Measurements from ENCODE around the gene MYO3B.

The MYO3B gene

DNA sequence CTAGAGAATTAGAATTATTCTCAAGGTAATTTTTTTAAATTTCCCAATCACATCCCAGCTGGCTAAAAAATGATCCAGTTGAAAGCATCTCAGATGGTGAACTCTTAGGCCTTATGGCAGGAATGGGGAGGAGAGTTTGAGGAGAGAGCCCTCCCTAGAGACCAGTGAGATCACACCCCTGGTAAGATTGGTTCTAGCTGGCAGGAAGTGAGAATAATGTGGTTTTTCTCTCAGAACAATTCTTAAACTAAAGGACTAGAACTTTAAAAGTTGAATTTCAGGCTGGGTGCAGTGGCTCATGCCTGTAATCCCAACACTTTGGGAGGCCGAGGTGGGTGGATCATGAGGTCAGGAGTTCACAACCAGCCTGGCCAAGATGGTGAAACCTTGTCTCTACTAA is 120.2 kb downstream of the MYO3B start:
- Histone ChIP-seq H3K4me2 (ENCODE audit: low read length) (no peak overlapping the region), H3K27me3 (ENCODE audit: control insufficient read depth, low read length) (no peaks in the 10 kb centered on the region), H3K36me3 (ENCODE audit: control insufficient read depth, low read length) (no peaks in the 10 kb centered on the region), H3K4me3 (ENCODE audit: low read length) (no peak overlapping the region), H3K9me3 (ENCODE audit: control insufficient read depth, insufficient read depth, low read length) (peaks cover 6% of the 10 kb centered on the region), H4K20me1 (ENCODE audit: control insufficient read depth, insufficient read depth, low read depth, low read length) (no peaks in the 10 kb centered on the region), H3K79me2 (ENCODE audit: control insufficient read depth, low read length) (no peaks in the 10 kb centered on the region), H3K27ac (ENCODE audit: low read depth, low read length) (no peak overlapping the region), H3K4me1 (ENCODE audit: control insufficient read depth, low read length) (peaks cover 4% of the 10 kb centered on the region; the same call in 1 of the 2 replicates), H3F3A (ENCODE audit: control insufficient read depth, insufficient read depth) (no peaks in the 10 kb centered on the region), H3K9me2 (replicated peaks; ENCODE audit: control insufficient read depth, low read length) (no peaks in the 10 kb centered on the region)
- TF ChIP-seq, protein P1, sequence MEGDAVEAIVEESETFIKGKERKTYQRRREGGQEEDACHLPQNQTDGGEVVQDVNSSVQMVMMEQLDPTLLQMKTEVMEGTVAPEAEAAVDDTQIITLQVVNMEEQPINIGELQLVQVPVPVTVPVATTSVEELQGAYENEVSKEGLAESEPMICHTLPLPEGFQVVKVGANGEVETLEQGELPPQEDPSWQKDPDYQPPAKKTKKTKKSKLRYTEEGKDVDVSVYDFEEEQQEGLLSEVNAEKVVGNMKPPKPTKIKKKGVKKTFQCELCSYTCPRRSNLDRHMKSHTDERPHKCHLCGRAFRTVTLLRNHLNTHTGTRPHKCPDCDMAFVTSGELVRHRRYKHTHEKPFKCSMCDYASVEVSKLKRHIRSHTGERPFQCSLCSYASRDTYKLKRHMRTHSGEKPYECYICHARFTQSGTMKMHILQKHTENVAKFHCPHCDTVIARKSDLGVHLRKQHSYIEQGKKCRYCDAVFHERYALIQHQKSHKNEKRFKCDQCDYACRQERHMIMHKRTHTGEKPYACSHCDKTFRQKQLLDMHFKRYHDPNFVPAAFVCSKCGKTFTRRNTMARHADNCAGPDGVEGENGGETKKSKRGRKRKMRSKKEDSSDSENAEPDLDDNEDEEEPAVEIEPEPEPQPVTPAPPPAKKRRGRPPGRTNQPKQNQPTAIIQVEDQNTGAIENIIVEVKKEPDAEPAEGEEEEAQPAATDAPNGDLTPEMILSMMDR (IDR thresholded peaks at IDR 0.05; ENCODE audit: low read depth, low read length, poor library complexity, severe bottlenecking): no peak
- TF ChIP-seq EZH2phosphoT487 (IDR thresholded peaks at IDR 0.05; ENCODE audit: borderline replicate concordance, low read length): no peak

DNA sequence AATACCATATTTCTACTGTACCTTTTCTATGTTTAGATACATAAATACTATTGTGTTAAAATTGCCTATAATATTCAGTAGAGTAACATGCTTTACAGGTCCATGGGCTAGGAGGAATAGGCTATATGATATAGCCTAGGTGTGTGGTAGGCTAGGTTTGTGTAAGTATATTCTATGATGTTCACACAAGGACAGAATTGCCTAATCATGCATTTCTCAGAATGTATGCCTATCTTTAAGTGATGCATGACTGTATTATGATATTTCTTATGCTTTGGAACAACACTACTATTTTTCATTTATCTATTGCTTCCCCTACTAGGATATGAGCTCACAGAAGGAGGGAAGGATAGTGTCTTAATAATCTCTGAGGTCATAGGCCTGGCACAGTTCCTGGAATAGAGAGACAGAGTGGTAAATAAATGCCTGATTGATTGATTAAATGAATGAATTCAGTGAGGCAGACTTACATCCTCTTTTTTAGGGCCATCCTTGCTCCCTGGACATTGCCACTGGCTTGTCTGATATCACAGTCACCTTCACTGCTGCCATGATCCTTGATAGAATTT is 121.0 kb downstream of the MYO3B start:
- Histone ChIP-seq H3K79me2 (ENCODE audit: control insufficient read depth, low read length) (no peaks in the 10 kb centered on the region), H3K4me3 (ENCODE audit: low read length) (no peak overlapping the region), H3K9me3 (ENCODE audit: control insufficient read depth, insufficient read depth, low read length) (peaks cover 6% of the 10 kb centered on the region), H3K36me3 (ENCODE audit: control insufficient read depth, low read length) (no peaks in the 10 kb centered on the region), H3K9me2 (replicated peaks; ENCODE audit: control insufficient read depth, low read length) (no peaks in the 10 kb centered on the region), H3K27me3 (ENCODE audit: control insufficient read depth, low read length) (no peaks in the 10 kb centered on the region), H4K20me1 (ENCODE audit: control insufficient read depth, insufficient read depth, low read depth, low read length) (no peaks in the 10 kb centered on the region), H3K4me1 (ENCODE audit: control insufficient read depth, low read length) (peaks cover 4% of the 10 kb centered on the region; the same call in 1 of the 2 replicates), H3F3A (ENCODE audit: control insufficient read depth, insufficient read depth) (no peaks in the 10 kb centered on the region), H3K4me2 (ENCODE audit: low read length) (no peak overlapping the region), H3K27ac (ENCODE audit: low read depth, low read length) (no peak overlapping the region)
- no peak for TF ChIP-seq EZH2phosphoT487 (IDR thresholded peaks at IDR 0.05; ENCODE audit: borderline replicate concordance, low read length)

DNA sequence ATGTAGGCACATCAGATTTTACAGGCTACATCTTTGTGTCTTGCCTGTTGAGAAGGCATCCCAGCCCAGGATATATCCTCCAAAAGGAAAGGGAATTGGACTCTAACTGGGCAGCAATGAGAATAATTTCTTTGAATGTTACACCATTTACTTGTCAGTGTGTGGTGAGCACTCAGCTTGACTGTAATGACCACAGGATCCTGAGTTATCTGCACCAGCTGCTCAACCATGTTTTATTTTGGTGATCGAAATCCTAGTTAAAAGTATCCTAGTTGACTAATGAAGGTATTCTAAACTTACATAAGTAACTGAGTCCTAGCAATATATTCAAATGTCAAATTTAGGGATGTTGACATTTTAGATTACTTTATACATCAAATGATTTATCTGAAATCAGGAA is 123.0 kb downstream of the MYO3B start:
- H3K9me2 ChIP-seq (replicated peaks; ENCODE audit: control insufficient read depth, low read length): no peaks in the 10 kb centered on the region
- H4K20me1 ChIP-seq (ENCODE audit: control insufficient read depth, insufficient read depth, low read depth, low read length): no peaks in the 10 kb centered on the region
- no peaks in the 10 kb centered on the region for H3F3A ChIP-seq (ENCODE audit: control insufficient read depth, insufficient read depth)
- H3K27me3 ChIP-seq (ENCODE audit: control insufficient read depth, low read length): no peaks in the 10 kb centered on the region
- H3K79me2 ChIP-seq (ENCODE audit: control insufficient read depth, low read length): no peaks in the 10 kb centered on the region
- no peak for TF ChIP-seq EZH2phosphoT487 (IDR thresholded peaks at IDR 0.05; ENCODE audit: borderline replicate concordance, low read length)
- TF ChIP-seq, protein P1 (IDR thresholded peaks at IDR 0.05; ENCODE audit: low read depth, low read length, poor library complexity, severe bottlenecking): no peak
- H3K36me3 ChIP-seq (ENCODE audit: control insufficient read depth, low read length): no peaks in the 10 kb centered on the region
- H3K4me1 ChIP-seq (ENCODE audit: control insufficient read depth, low read length): peaks cover 4% of the 10 kb centered on the region; the same call in 1 of the 2 replicates
- no peak overlapping the region for H3K4me3 ChIP-seq (ENCODE audit: low read length)
- no peak overlapping the region for H3K27ac ChIP-seq (ENCODE audit: low read depth, low read length)
- peaks cover 4% of the 10 kb centered on the region for H3K9me3 ChIP-seq (ENCODE audit: control insufficient read depth, insufficient read depth, low read length)
- H3K4me2 ChIP-seq (ENCODE audit: low read length): no peak overlapping the region

DNA sequence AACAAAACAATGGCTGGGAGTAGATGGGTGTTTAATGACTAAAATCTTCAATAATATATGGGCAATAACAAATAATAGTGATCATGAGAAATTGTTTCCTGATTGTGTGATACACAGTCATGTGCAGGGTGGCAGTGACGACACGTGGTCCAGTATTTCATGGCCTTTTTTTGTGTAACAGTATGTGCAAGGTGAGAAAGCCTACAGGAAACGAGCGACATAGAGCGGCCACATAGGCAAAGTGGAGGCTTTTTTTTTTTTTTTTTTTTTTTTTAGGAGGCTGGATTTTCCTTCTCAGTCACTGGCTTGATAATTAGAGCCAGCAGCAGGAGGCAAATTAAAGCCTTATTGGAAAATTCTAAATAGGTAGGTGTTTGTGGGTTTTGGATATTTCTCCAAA is 123.7 kb downstream of the MYO3B start:
- Histone ChIP-seq H3K27ac (ENCODE audit: low read depth, low read length) (no peak overlapping the region), H3K4me3 (ENCODE audit: low read length) (no peak overlapping the region), H3K27me3 (ENCODE audit: control insufficient read depth, low read length) (no peaks in the 10 kb centered on the region), H3F3A (ENCODE audit: control insufficient read depth, insufficient read depth) (no peaks in the 10 kb centered on the region), H3K36me3 (ENCODE audit: control insufficient read depth, low read length) (no peaks in the 10 kb centered on the region), H4K20me1 (ENCODE audit: control insufficient read depth, insufficient read depth, low read depth, low read length) (no peaks in the 10 kb centered on the region), H3K79me2 (ENCODE audit: control insufficient read depth, low read length) (no peaks in the 10 kb centered on the region), H3K4me2 (ENCODE audit: low read length) (no peak overlapping the region), H3K4me1 (ENCODE audit: control insufficient read depth, low read length) (peaks cover 4% of the 10 kb centered on the region; the same call in 1 of the 2 replicates), H3K9me3 (ENCODE audit: control insufficient read depth, insufficient read depth, low read length) (no peaks in the 10 kb centered on the region), H3K9me2 (replicated peaks; ENCODE audit: control insufficient read depth, low read length) (no peaks in the 10 kb centered on the region)
- no peak for TF ChIP-seq EZH2phosphoT487 (IDR thresholded peaks at IDR 0.05; ENCODE audit: borderline replicate concordance, low read length)
- TF ChIP-seq, protein P1 (IDR thresholded peaks at IDR 0.05; ENCODE audit: low read depth, low read length, poor library complexity, severe bottlenecking): no peak

Measured in DOHH2 (cell line).